Activated CD8-positive, alpha-beta memory T cell treated with anti-CD3 and anti-CD28 coated beads, Interleukin-2, amount 10 ng/mL, durations not matched to agents 7 days and 5 days (primary cell): ENCODE measurements around the gene HBS1L. TPM values are rescaled to one million over a fixed set of nuclear protein-coding genes. Genes with fewer than 3 reads are reported as not detected.

ENCODE experiments used
- ATAC-seq: fragments of 150-1000 bp; cut with Tn5 transposase; one replicate; pipeline ENCODE4 v1.10.0; 2021; ENCODE audit warnings: moderate library complexity
- CTCF ChIA-PET: fragments of 350-600 bp; sonication (Branson Sonifier 250); formaldehyde crosslinking; loops from one replicate; lab custom pipeline; 2021; ENCODE audit warnings: antibody characterized with exemption; lab: Charles Lee
- DNase-seq: peaks from one replicate; pipeline ENCODE4 v3.0.0-alpha.2; 2020
- H3K27ac Mint-ChIP-seq: one replicate; pipeline ENCODE4 v1.8.0; 2021; ENCODE audit warnings: mild to moderate bottlenecking, mixed read lengths
- H3K27me3 Mint-ChIP-seq: one replicate; pipeline ENCODE4 v1.8.0; 2021; ENCODE audit warnings: mixed read lengths
- H3K36me3 Mint-ChIP-seq: one replicate; pipeline ENCODE4 v1.8.0; 2021; ENCODE audit warnings: mild to moderate bottlenecking, mixed read lengths
- H3K4me1 Mint-ChIP-seq: one replicate; pipeline ENCODE4 v1.8.0; 2021; ENCODE audit warnings: mixed read lengths
- H3K4me3 Mint-ChIP-seq: one replicate; pipeline ENCODE4 v1.8.0; 2021; ENCODE audit warnings: mild to moderate bottlenecking, moderate library complexity, mixed read lengths
- H3K9me3 Mint-ChIP-seq: one replicate; pipeline ENCODE4 v1.8.0; 2022; ENCODE audit warnings: low read depth, mixed read lengths
- microRNA-seq: library from miRNA; unstranded; fragments of <30 nt; microRNA quantifications from one replicate; pipeline ENCODE4 v1.2.0, GENCODE V29; 2022
- total RNA-seq, 2 experiments: library from RNA; stranded (reverse); gene quantifications; one replicate each; pipeline ENCODE4 v1.2.3, GENCODE V29; 2021

HBS1L gene
- total RNA-seq, 2 experiments from 2014 or later, result 92.2 to 112 TPM

DNA sequence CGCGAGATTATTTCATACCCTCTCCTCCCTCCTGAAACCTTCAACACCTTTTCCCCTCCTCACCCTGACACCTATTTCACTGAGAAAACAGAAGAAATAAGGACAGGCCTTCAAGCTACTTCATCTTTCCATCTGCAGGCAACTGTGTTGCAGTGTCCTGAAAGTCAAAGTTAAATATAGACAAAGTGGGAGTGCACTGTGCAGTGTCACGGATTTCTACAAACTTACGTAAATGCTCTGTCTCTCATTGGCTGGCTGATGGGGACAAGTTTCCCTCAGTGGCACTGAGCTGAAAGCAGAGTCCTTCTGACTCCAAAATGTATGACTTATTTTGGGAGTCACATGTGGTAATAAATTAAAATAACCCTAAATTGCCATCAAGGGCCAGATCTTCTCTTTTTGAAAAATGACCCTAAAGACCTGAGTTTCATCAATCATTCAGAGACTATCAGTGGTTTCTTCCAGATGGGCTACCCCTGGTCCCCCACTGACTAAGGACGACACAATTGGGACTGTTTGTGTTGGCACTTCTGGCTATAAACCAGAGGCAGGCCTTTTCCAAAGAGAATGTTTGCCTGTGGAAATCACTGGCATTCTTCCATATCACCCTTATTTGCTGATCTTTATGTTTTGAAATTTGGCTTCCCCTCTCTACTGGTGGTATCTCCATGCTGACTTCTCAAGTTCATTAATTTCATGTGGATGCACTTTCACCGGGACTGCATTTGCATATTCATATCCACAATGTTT lies 126.3 kb downstream of the HBS1L start:
- ATAC-seq (no peak), DNase-seq (no peak)
- Mint-ChIP-seq H3K27me3 (no peaks in the 10 kb centered on the region), H3K36me3 (peaks cover 4% of the 10 kb centered on the region), H3K4me1 (no peaks in the 10 kb centered on the region), H3K27ac (no peak overlapping the region), H3K9me3 (no peaks in the 10 kb centered on the region), H3K4me3 (no peak overlapping the region)
- CTCF ChIA-PET, result interaction anchor here (2.2 kb wide), 1 partner anchor 12 kb away, joined by 8 read pairs; no protein-coding TSS in a partner anchor

DNA sequence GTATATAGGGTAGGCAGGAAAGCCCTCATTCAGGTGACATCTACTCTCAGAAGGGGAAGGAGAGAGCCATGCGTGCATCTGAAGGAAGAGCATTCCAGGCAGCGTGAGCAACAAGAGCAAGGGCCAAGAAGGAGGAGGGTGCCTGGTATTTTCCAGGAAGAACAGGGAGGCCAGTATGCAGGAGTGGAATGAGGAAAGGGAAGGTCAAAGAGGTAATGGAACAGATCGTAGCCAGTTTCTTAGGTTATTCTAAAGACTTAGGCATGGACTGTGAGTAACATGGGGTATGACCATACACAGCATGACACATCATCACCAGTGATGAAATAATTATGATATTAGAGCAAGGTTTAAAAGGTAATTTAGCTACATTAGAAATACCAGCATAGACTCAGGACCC lies 128.8 kb downstream of the HBS1L start:
- Mint-ChIP-seq H3K36me3 (peaks cover 4% of the 10 kb centered on the region), H3K4me1 (no peaks in the 10 kb centered on the region), H3K27ac (no peak overlapping the region), H3K4me3 (no peak overlapping the region), H3K27me3 (no peaks in the 10 kb centered on the region), H3K9me3 (no peaks in the 10 kb centered on the region)
- DNase-seq, result no peak
- ATAC-seq, result no peak
- CTCF ChIA-PET, result interaction anchor here (0.6 to 1.0 kb wide), 2 partner anchors 15 to 227 kb away, joined by 3 to 5 read pairs; no protein-coding TSS in a partner anchor

DNA sequence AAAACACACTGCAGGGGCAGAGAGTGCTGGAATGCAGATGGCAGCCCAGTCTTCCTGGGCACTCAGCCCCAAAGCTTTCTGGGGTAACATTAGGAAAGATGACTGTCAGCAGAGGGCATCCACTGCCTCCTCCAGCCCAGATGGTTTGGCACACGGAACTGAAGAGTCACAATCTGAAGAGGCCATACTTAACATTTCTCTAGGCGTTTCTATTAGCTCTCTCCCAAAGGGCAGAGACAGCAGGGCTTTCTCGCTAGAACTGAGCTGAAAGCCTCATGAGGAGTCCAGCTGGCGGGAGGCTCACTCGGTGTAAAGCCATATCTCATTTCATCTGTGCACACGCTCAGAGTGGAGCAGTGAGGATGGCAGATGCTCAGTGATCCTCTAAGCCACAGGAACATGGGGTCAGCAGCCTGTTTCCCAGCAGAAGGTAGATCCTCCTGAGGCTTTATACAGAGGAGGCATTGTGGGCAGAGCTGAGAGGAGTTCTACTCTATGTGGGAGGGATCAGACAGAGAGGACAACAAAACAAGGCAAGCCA lies 132.8 kb downstream of the HBS1L start:
- CTCF ChIA-PET, result no interaction called here
- H3K9me3 Mint-ChIP-seq, result no peaks in the 10 kb centered on the region
- H3K4me1 Mint-ChIP-seq, result no peaks in the 10 kb centered on the region
- no peak overlapping the region for H3K4me3 Mint-ChIP-seq
- DNase-seq (no peak), ATAC-seq (no peak)
- no peaks in the 10 kb centered on the region for H3K27me3 Mint-ChIP-seq
- H3K27ac Mint-ChIP-seq, result no peak overlapping the region
- H3K36me3 Mint-ChIP-seq, result peaks cover 3% of the 10 kb centered on the region

DNA sequence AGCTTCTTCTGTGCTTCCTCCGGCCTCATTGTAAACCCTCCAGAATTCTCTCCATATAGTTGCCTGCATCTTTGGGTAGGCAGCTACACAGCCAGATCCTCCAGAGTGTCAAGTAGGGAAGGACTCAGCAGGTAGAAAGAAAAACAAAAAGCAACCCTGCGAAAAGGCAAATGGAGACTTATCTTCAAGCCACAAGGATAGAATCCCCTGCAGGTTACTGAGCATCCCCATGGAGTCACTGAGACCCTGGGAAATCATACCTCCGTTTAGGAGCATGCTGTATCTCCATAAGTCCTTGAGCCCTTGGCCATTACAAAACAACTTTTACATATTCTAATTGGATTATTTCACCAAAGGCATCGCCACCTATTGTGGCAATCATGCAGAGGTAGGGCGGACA lies 133.3 kb downstream of the HBS1L start:
- no peak overlapping the region for H3K4me3 Mint-ChIP-seq
- no peaks in the 10 kb centered on the region for H3K4me1 Mint-ChIP-seq
- DNase-seq (no peak), ATAC-seq (no peak)
- no peaks in the 10 kb centered on the region for H3K9me3 Mint-ChIP-seq
- CTCF ChIA-PET, result no interaction called here
- peaks cover 1% of the 10 kb centered on the region for H3K36me3 Mint-ChIP-seq
- no peaks in the 10 kb centered on the region for H3K27me3 Mint-ChIP-seq
- H3K27ac Mint-ChIP-seq, result no peak overlapping the region

DNA sequence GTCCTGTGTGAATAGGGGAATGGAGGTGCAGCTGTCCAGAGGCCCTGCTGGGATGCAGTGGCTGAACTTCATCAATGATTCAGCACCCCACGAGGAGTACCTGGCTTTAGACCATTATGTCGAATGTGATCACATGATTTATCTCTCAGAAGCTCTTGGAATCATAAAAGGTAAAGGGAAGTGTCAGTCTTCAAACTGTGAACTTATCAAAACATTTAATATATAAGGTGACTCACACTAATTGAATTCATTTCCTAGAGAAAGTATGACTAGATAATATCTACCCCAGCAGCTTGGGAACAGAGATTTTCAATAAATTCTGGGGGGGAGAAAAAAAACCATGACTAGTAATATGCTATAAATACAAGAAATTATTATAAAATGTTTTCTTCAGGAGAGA lies 134.2 kb downstream of the HBS1L start:
- Mint-ChIP-seq H3K4me3 (no peak overlapping the region), H3K36me3 (no peaks in the 10 kb centered on the region), H3K9me3 (no peaks in the 10 kb centered on the region), H3K27me3 (no peaks in the 10 kb centered on the region), H3K4me1 (no peaks in the 10 kb centered on the region), H3K27ac (no peak overlapping the region)
- CTCF ChIA-PET, result interaction anchor here (2.0 to 3.8 kb wide), 2 partner anchors 10 to 20 kb away, joined by 4 to 20 read pairs; no protein-coding TSS in a partner anchor
- DNase-seq (no peak), ATAC-seq (no peak)

DNA sequence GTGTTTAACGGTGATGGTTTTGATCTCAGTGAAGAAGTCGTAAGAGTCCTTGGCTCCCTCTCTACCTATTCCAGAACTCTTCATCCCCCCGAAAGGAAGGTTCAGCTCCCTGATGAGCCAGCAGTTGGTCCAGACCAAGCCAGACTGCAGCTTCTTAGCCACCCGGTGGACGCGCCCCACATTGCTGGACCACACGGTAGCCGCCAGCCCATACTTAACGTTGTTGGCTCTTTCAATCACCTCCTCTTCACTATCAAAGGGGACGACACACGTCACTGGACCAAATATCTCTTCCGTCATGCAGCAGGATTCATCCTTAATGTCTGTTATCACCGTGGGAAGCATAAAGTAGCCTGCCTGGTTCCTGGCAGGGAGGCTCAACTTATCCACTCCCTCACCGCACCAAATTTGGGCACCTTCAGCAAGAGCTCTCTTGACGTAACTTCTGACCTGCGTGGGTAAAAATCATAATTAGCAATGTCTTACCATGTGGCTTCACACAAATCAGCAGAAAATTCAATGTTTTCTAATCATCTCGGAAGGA lies 136.1 kb downstream of the HBS1L start:
- CTCF ChIA-PET, result interaction anchor here (1.2 to 3.8 kb wide), 2 partner anchors 22 to 36 kb away, joined by 3 to 20 read pairs; no protein-coding TSS in a partner anchor
- no peaks in the 10 kb centered on the region for H3K27me3 Mint-ChIP-seq

DNA sequence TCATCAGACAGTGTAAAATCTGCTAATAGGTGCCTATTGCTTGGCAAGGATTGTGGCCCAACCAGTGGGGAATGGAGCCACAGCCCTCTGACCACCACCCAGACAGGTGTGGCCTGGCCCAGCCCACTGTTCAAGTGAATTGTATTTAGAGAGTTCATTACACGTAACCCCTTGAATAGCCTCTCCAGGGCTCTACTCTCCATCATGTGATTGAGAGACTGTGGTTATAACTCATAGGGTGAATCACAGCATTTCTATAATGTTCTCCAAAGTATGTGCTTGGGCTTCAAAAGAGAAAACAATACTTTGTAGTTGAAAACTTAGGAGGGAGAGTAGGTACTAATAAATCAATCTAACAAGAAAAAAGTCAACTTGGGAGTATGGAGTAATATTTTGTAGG lies 143.1 kb downstream of the HBS1L start:
- Mint-ChIP-seq H3K27me3 (peaks cover 17% of the 10 kb centered on the region), H3K4me3 (no peak overlapping the region), H3K27ac (no peak overlapping the region), H3K4me1 (no peaks in the 10 kb centered on the region), H3K9me3 (no peaks in the 10 kb centered on the region), H3K36me3 (no peaks in the 10 kb centered on the region)
- DNase-seq (no peak), ATAC-seq (no peak)
- CTCF ChIA-PET, result no interaction called here

More for the DNA sequence above, 136.1 kb downstream of the HBS1L start:
- Mint-ChIP-seq H3K36me3 (no peaks in the 10 kb centered on the region), H3K27ac (no peak overlapping the region), H3K9me3 (no peaks in the 10 kb centered on the region), H3K4me1 (no peaks in the 10 kb centered on the region), H3K4me3 (no peak overlapping the region)
- ATAC-seq, result no peak
- no peak for DNase-seq

DNA sequence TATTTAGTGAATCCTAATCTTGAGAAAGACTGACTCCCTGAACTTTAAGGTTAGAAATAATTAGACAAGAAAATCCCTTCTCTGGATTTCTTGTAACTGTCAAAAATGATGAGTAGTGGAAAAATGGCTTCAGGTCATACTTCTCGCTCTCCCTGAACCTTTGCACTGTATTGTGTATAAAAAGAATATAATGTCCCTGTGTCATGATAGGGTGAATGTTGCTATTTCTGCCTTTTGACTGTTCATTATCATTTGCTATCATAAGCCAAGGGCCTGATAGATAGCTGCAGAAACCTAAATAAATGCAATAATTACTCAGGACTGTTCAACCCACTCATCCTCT lies 144.1 kb downstream of the HBS1L start:
- Mint-ChIP-seq H3K36me3 (no peaks in the 10 kb centered on the region), H3K9me3 (no peaks in the 10 kb centered on the region), H3K27me3 (peaks cover 17% of the 10 kb centered on the region), H3K27ac (no peak overlapping the region), H3K4me1 (no peaks in the 10 kb centered on the region), H3K4me3 (no peak overlapping the region)
- DNase-seq, result no peak
- ATAC-seq, result no peak
- CTCF ChIA-PET, result interaction anchor here (1.2 to 1.4 kb wide), 2 partner anchors 9 to 28 kb away, joined by 4 to 6 read pairs; no protein-coding TSS in a partner anchor

Small RNA genes lying within 50 kb of the gene (microRNA-seq; reads per million reads assigned to microRNA genes)
- 12.8 reads per million, percentile 35 among the genes with 10 or more reads in this experiment for gene MIR3662

Other genes with a start within 250 kb of the HBS1L start
- 1 to 10 TPM in 1 of 2 experiments, under 1 TPM in 1; 0.84 to 2.5 TPM for gene ALDH8A1, start 104.7 kb downstream of the HBS1L start, total RNA-seq
- gene MYB, start 126.5 kb upstream of the HBS1L start, total RNA-seq, result 10 to 100 TPM; 47.0 to 73.6 TPM